DMS53 treated with DMSO at 0.1 percent for 48 hours (cell line): Measurements from ENCODE around the gene CD248.
"Not testable (repeated sequence)": the region's sequence is repeated elsewhere in the genome, so short reads cannot be mapped to it uniquely, and the experiment has no call there.

ENCODE experiments used
- DNase-seq: peaks from one replicate; lab custom pipeline; 2025; ENCODE audit not compliant: unreplicated experiment; lab: John Stamatoyannopoulos, UW

Gene CD248

GRCh38 chr11:66313321-66314185 is 3.3 kb downstream of the CD248 start:
- DNase-seq: no peak

- peak; percentile 99 for DNase-seq
Measured at GRCh38 chr11:66312549-66313320, 4.1 kb downstream of the CD248 start.

GRCh38 chr11:66311965-66312548 is 4.8 kb downstream of the CD248 start:
- DNase-seq: peak; percentile 99

GRCh38 chr11:66311470-66311964 is 5.3 kb downstream of the CD248 start:
- DNase-seq: no peak

GRCh38 chr11:66310803-66311440 is 5.9 kb downstream of the CD248 start:
- not testable (repeated sequence) for DNase-seq

GRCh38 chr11:66310324-66310723 is 6.5 kb downstream of the CD248 start:
- DNase-seq: no peak

- no peak for DNase-seq
Measured at GRCh38 chr11:66309475-66309874, 7.4 kb downstream of the CD248 start.

GRCh38 chr11:66302656-66303055 is 14.2 kb downstream of the CD248 start:
- no peak for DNase-seq

- no peak for DNase-seq
Measured at GRCh38 chr11:66299186-66299585, 17.7 kb downstream of the CD248 start.

GRCh38 chr11:66297610-66298009 is 19.2 kb downstream of the CD248 start:
- DNase-seq: no peak

- no peak for DNase-seq
Measured at GRCh38 chr11:66294626-66295620, 21.9 kb downstream of the CD248 start.

GRCh38 chr11:66293777-66294625 is 22.8 kb downstream of the CD248 start:
- DNase-seq: no peak

- no peak for DNase-seq
Measured at GRCh38 chr11:66293352-66293751, 23.5 kb downstream of the CD248 start.

GRCh38 chr11:66292543-66293332 is 24.1 kb downstream of the CD248 start:
- no peak for DNase-seq

- peak; percentile 16 for DNase-seq
Measured at GRCh38 chr11:66291706-66292542, 24.9 kb downstream of the CD248 start, which contains the start of gene TMEM151A. TMEM151A (plus strand) TSS chr11:66291894; CDS start chr11:66292014, 120 bp downstream.

GRCh38 chr11:66291303-66291705 is 25.5 kb downstream of the CD248 start:
- DNase-seq: no peak

- no peak for DNase-seq
Measured at GRCh38 chr11:66290330-66290621, 26.6 kb downstream of the CD248 start.
